DOHH2 (cell line): ENCODE data around the gene TNRC18.

ENCODE experiments used
- EZH2phosphoT487 ChIP-seq: fragments of 200-600 bp; sonication (generic); IDR thresholded peaks from 2 replicates; pipeline ENCODE4 v1.6.1; 2017; ENCODE audit warnings: borderline replicate concordance, mild to moderate bottlenecking, antibody characterized with exemption, low read length, moderate library complexity, mixed read lengths
- TF ChIP-seq, protein P1 (sequence below): fragments of 200-600 bp; sonication (generic); IDR thresholded peaks from one replicate; pipeline ENCODE4 v1.5.1; 2014; ENCODE audit warnings: antibody characterized with exemption, mild to moderate bottlenecking, low read depth, low read length; ENCODE audit not compliant: poor library complexity, severe bottlenecking

GRCh38 chr7:5302577-5302976 lies 121.1 kb downstream of the TNRC18 start:
- TF ChIP-seq, protein P1, sequence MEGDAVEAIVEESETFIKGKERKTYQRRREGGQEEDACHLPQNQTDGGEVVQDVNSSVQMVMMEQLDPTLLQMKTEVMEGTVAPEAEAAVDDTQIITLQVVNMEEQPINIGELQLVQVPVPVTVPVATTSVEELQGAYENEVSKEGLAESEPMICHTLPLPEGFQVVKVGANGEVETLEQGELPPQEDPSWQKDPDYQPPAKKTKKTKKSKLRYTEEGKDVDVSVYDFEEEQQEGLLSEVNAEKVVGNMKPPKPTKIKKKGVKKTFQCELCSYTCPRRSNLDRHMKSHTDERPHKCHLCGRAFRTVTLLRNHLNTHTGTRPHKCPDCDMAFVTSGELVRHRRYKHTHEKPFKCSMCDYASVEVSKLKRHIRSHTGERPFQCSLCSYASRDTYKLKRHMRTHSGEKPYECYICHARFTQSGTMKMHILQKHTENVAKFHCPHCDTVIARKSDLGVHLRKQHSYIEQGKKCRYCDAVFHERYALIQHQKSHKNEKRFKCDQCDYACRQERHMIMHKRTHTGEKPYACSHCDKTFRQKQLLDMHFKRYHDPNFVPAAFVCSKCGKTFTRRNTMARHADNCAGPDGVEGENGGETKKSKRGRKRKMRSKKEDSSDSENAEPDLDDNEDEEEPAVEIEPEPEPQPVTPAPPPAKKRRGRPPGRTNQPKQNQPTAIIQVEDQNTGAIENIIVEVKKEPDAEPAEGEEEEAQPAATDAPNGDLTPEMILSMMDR = no peak
- no peak for TF ChIP-seq EZH2phosphoT487
